SK-N-SH (cell line): ENCODE results near the gene BCR. TPM values are rescaled to one million over a fixed set of nuclear protein-coding genes. Genes with fewer than 3 reads are reported as not detected.

ENCODE experiments used
- CTCF ChIA-PET: fragments of 300-600, 350-600 bp; formaldehyde crosslinking; extraction: SDS; loops from one replicate; lab custom pipeline; 2021; lab: Yijun Ruan, JAX
- POLR2A ChIA-PET: fragments of 350-600 bp; sonication (Branson Sonifier 250); formaldehyde crosslinking; extraction: SDS; loops from one replicate; lab custom pipeline; 2020; ENCODE audit warnings: antibody characterized with exemption, inconsistent platforms; lab: Yijun Ruan, JAX
- DNase-seq: peaks from one replicate; pipeline ENCODE4 v3.0.0; 2012
- H2AFZ ChIP-seq: fragments of 200-600 bp; sonication (generic); 2 replicates; pipeline ENCODE4 v1.8.1; 2016; ENCODE audit warnings: antibody characterized with exemption, mild to moderate bottlenecking, low read depth
- H3F3A ChIP-seq: fragments of 200-600 bp; sonication (generic); replicated peaks from 2 replicates; pipeline ENCODE3; 2016; ENCODE audit warnings: antibody characterized with exemption, mild to moderate bottlenecking; ENCODE audit not compliant: insufficient read depth
- H3K27ac ChIP-seq, 2 experiments: fragments of 200-500 bp in 1 of 2; fragments of 200-600 bp in 1 of 2; sonication (Bioruptor generic) in 1 of 2; sonication (generic), shearing (Covaris generic) in 1 of 2; 2 replicates each; pipeline versions ENCODE4 v1.5.1 to v1.6.1; 2014 to 2016; ENCODE audit warnings: low read depth in 2 of 2, inconsistent platforms in 1 of 2, low read length in 1 of 2, mild to moderate bottlenecking in 1 of 2, mixed read lengths in 1 of 2
- H3K27me3 ChIP-seq: fragments of 200-600 bp; sonication (generic), shearing (Covaris generic); 2 replicates; pipeline ENCODE4 v1.6.1; 2016; ENCODE audit warnings: mixed run types; ENCODE audit not compliant: insufficient read depth
- H3K36me3 ChIP-seq, 2 experiments: fragments of 200-500 bp in 1 of 2; fragments of 200-600 bp in 1 of 2; sonication (Bioruptor generic) in 1 of 2; sonication (generic) in 1 of 2; replicated peaks in 1 of 2; 2 replicates each; pipeline versions ENCODE3 to v1.5.1; 2014 to 2016; ENCODE audit warnings: low read length in 1 of 2, mild to moderate bottlenecking in 1 of 2; ENCODE audit not compliant: insufficient read depth in 2 of 2, control insufficient read depth in 1 of 2
- H3K4me1 ChIP-seq, 2 experiments: fragments of 200-500 bp in 1 of 2; fragments of 200-600 bp in 1 of 2; sonication (Bioruptor generic) in 1 of 2; sonication (generic), shearing (Covaris generic) in 1 of 2; 2 replicates each; pipeline versions ENCODE4 v1.5.1 to v1.6.1; 2014 to 2016; ENCODE audit warnings: low read depth in 1 of 2, low read length in 1 of 2, mixed run types in 1 of 2; ENCODE audit not compliant: insufficient read depth in 2 of 2, control insufficient read depth in 1 of 2
- H3K4me2 ChIP-seq: fragments of 200-600 bp; sonication (generic), shearing (Covaris generic); 2 replicates; pipeline ENCODE4 v1.6.1; 2017; ENCODE audit warnings: mixed run types
- H3K4me3 ChIP-seq, 2 experiments: fragments of 200-500 bp in 1 of 2; fragments of 200-600 bp in 1 of 2; sonication (Bioruptor generic) in 1 of 2; sonication (generic), shearing (Covaris generic) in 1 of 2; 2 replicates each; pipeline versions ENCODE4 v1.5.1 to v1.8.1; 2014 to 2016; ENCODE audit warnings: low read depth in 2 of 2, inconsistent platforms in 1 of 2, low read length in 1 of 2, mild to moderate bottlenecking in 1 of 2, mixed read lengths in 1 of 2, moderate library complexity in 1 of 2
- H3K79me2 ChIP-seq: fragments of 200-600 bp; sonication (generic); 2 replicates; pipeline ENCODE4 v1.8.1; 2017; ENCODE audit warnings: mild to moderate bottlenecking; ENCODE audit not compliant: insufficient read depth
- H3K9ac ChIP-seq: fragments of 200-600 bp; sonication (generic); 2 replicates; pipeline ENCODE4 v1.6.1; 2017; ENCODE audit warnings: mixed run types
- H3K9me2 ChIP-seq: fragments of 200-600 bp; sonication (generic); 2 replicates; pipeline ENCODE4 v1.6.1; 2017; ENCODE audit warnings: mixed run types
- H3K9me3 ChIP-seq: fragments of 200-600 bp; sonication (generic); 2 replicates; pipeline ENCODE4 v1.6.1; 2017; ENCODE audit warnings: mixed run types, mild to moderate bottlenecking, moderate library complexity
- H4K20me1 ChIP-seq: fragments of 200-600 bp; sonication (generic); 2 replicates; pipeline ENCODE4 v1.6.1; 2017; ENCODE audit warnings: mild to moderate bottlenecking, mixed run types; ENCODE audit not compliant: insufficient read depth
- CHD2 ChIP-seq: fragments of 150-350 bp; IDR thresholded peaks from 2 replicates; pipeline ENCODE4 v1.6.1; 2018; ENCODE audit warnings: low read length; ENCODE audit not compliant: partially characterized antibody
- ELF1 ChIP-seq: IDR thresholded peaks from 2 replicates; pipeline ENCODE4 v1.4.0; 2012
- EP300 ChIP-seq, 2 experiments: IDR thresholded peaks; 2 replicates each; pipeline versions ENCODE4 v1.4.0 to v1.6.1; 2012; ENCODE audit warnings: borderline replicate concordance in 1 of 2, low read depth in 1 of 2, low read length in 1 of 2
- EZH2phosphoT487 ChIP-seq: fragments of 200-600 bp; sonication (generic); IDR thresholded peaks from 2 replicates; pipeline ENCODE4 v1.6.1; 2017; ENCODE audit warnings: low read depth, mixed run types, mild to moderate bottlenecking, antibody characterized with exemption, moderate library complexity, borderline replicate concordance
- GABPA ChIP-seq: IDR thresholded peaks from 2 replicates; pipeline ENCODE4 v1.4.0; 2012; ENCODE audit warnings: low read depth, mild to moderate bottlenecking
- GATA2 ChIP-seq: sonication (generic); formaldehyde crosslinking; IDR thresholded peaks from 2 replicates; pipeline ENCODE4 v1.5.0; 2020; ENCODE audit warnings: mild to moderate bottlenecking, missing genetic modification reagents
- JUND ChIP-seq: IDR thresholded peaks from 2 replicates; pipeline ENCODE4 v1.4.0; 2012
- MAX ChIP-seq: IDR thresholded peaks from 2 replicates; pipeline ENCODE4 v1.4.0; 2012; ENCODE audit warnings: low read depth
- MEF2A ChIP-seq: IDR thresholded peaks from 2 replicates; pipeline ENCODE4 v1.4.0; 2012; ENCODE audit warnings: low read depth, borderline replicate concordance
- NFIC ChIP-seq: IDR thresholded peaks from 2 replicates; pipeline ENCODE4 v1.4.0; 2012; ENCODE audit warnings: borderline replicate concordance
- NRF1 ChIP-seq: IDR thresholded peaks from 2 replicates; pipeline ENCODE4 v1.6.1; 2012; ENCODE audit warnings: low read depth, mild to moderate bottlenecking, low read length
- POLR2AphosphoS5 ChIP-seq: IDR thresholded peaks from 2 replicates; pipeline ENCODE4 v1.6.1; 2012; ENCODE audit warnings: low read depth, low read length
- RCOR1 ChIP-seq: fragments of 150-350 bp; IDR thresholded peaks from 2 replicates; pipeline ENCODE4 v1.6.1; 2017; ENCODE audit warnings: antibody characterized with exemption, low read length
- REST ChIP-seq: IDR thresholded peaks from 2 replicates; pipeline ENCODE4 v1.6.1; 2012; ENCODE audit warnings: mild to moderate bottlenecking, low read depth, low read length, moderate library complexity
- RFX5 ChIP-seq: IDR thresholded peaks from 2 replicates; pipeline ENCODE4 v1.6.1; 2012; ENCODE audit warnings: mild to moderate bottlenecking, improper control_type of control experiment, low read length
- SIN3A ChIP-seq: IDR thresholded peaks from 2 replicates; pipeline ENCODE4 v1.6.1; 2012; ENCODE audit warnings: low read depth, mild to moderate bottlenecking, low read length, moderate library complexity, borderline replicate concordance
- TCF12 ChIP-seq: IDR thresholded peaks from 2 replicates; pipeline ENCODE4 v1.4.0; 2012
- YY1 ChIP-seq: IDR thresholded peaks from 2 replicates; pipeline ENCODE4 v1.4.0; 2012; ENCODE audit warnings: low read depth, mild to moderate bottlenecking
- WGBS: methylation state at CpG from one replicate; pipeline ENCODE4 v1.1.6; 2017; ENCODE audit warnings: low lambda C conversion rate; 5-methylcytosine and 5-hydroxymethylcytosine counted together
- polyA plus RNA-seq, 3 experiments: library from polyadenylated mRNA; depleted of rRNA; stranded (reverse); fragments of >200 nt; gene quantifications; 2 replicates each; pipeline ENCODE4 v1.2.3, GENCODE V29; 2012

The BCR gene
- polyA plus RNA-seq, 1 of the 3 experiments (the other 2 are of a cell fraction), result 50.9 TPM

- no peak for DNase-seq
- no peak overlapping the region for H2AFZ ChIP-seq
- H3F3A ChIP-seq, result no peaks in the 10 kb centered on the region
- no peak overlapping the region for H3K4me3 ChIP-seq
- H4K20me1 ChIP-seq, result no peaks in the 10 kb centered on the region
- no peaks in the 10 kb centered on the region for H3K27me3 ChIP-seq
- peaks cover 0 to 27% of the 10 kb centered on the region in 2 experiments; a peak in 1 of 4 replicates for H3K4me1 ChIP-seq
- H3K4me2 ChIP-seq, result no peak overlapping the region
- POLR2A ChIA-PET, result no interaction called here
- no peak for TF ChIP-seq SIN3A
- H3K79me2 ChIP-seq, result no peaks in the 10 kb centered on the region
- no peak overlapping the region for H3K9ac ChIP-seq
- no peaks in the 10 kb centered on the region for H3K9me3 ChIP-seq
- peaks cover 0 to 57% of the 10 kb centered on the region in 2 experiments for H3K36me3 ChIP-seq
- H3K9me2 ChIP-seq, result no peaks in the 10 kb centered on the region
- WGBS, result 94% methylated on average over 5 of the region's 8 CpGs
- CTCF ChIA-PET, result interaction anchor here (1.0 to 7.4 kb wide), 8 partner anchors 9 to 311 kb away, joined by 3 to 64 read pairs (median 4); partner anchors contain the start of gene BCR
- no peak overlapping the region for H3K27ac ChIP-seq
These were observed 90.0 kb downstream of the BCR start for GRCh38 chr22:23270212-23270733.

- Histone ChIP-seq H2AFZ (no peak overlapping the region), H3K9me2 (no peaks in the 10 kb centered on the region), H3F3A (no peaks in the 10 kb centered on the region), H3K27me3 (no peaks in the 10 kb centered on the region), H3K4me1 (peaks cover 0 to 27% of the 10 kb centered on the region in 2 experiments; a peak in 1 of 4 replicates), H3K4me3 (no peak overlapping the region), H3K9ac (no peak overlapping the region), H4K20me1 (no peaks in the 10 kb centered on the region), H3K36me3 (peaks cover 0 to 56% of the 10 kb centered on the region in 2 experiments), H3K27ac (no peak overlapping the region), H3K9me3 (no peaks in the 10 kb centered on the region), H3K4me2 (no peak overlapping the region), H3K79me2 (no peaks in the 10 kb centered on the region)
- CTCF ChIA-PET, result interaction anchor here (0.6 to 7.4 kb wide), 10 partner anchors 10 to 312 kb away, joined by 3 to 64 read pairs (median 4); partner anchors contain the start of gene BCR
- no peak for TF ChIP-seq EP300 (IDR thresholded peaks at IDR 0.05; ENCODE audit: borderline replicate concordance in 1 of 2, low read depth in 1 of 2, low read length in 1 of 2)
- TF ChIP-seq JUND, result no peak
- TF ChIP-seq ELF1, result no peak
- no peak for TF ChIP-seq GABPA
- 92% methylated on average over 7 of the region's 12 CpGs for WGBS
- DNase-seq, result no peak
- POLR2A ChIA-PET, result no interaction called here
These were observed 90.7 kb downstream of the BCR start for GRCh38 chr22:23270798-23271596.

GRCh38 chr22:23271597-23271908, 91.2 kb downstream of the BCR start:
- no peaks in the 10 kb centered on the region for H3K27me3 ChIP-seq
- WGBS, result 100% methylated on average over 4 of the region's 4 CpGs
- H3K36me3 ChIP-seq, result peaks cover 0 to 56% of the 10 kb centered on the region in 2 experiments
- no peak overlapping the region for H3K9ac ChIP-seq
- no peak overlapping the region for H3K4me3 ChIP-seq
- no peaks in the 10 kb centered on the region for H3K9me3 ChIP-seq
- no peaks in the 10 kb centered on the region for H3K9me2 ChIP-seq
- DNase-seq, result no peak
- H4K20me1 ChIP-seq, result no peaks in the 10 kb centered on the region
- no peak overlapping the region for H3K4me2 ChIP-seq
- H3K4me1 ChIP-seq, result peaks cover 0 to 23% of the 10 kb centered on the region in 2 experiments; a peak in 1 of 4 replicates
- TF ChIP-seq RCOR1 (no peak), MEF2A (no peak), YY1 (no peak), NFIC (no peak), TCF12 (no peak), CHD2 (no peak), NRF1 (no peak), MAX (no peak), REST (no peak), RFX5 (no peak), POLR2AphosphoS5 (no peak), GATA2 (CRISPR knock-in tag) (no peak), EZH2phosphoT487 (no peak)
- TF ChIP-seq, all 33 proteins: peak for 0
- Histone ChIP-seq H3K79me2 (no peaks in the 10 kb centered on the region), H3K27ac (no peak overlapping the region), H3F3A (no peaks in the 10 kb centered on the region), H2AFZ (no peak overlapping the region)
- CTCF ChIA-PET, result interaction anchor here (0.9 to 7.4 kb wide), 6 partner anchors 10 to 312 kb away, joined by 3 to 64 read pairs (median 6); partner anchors contain the start of gene BCR
- POLR2A ChIA-PET, result no interaction called here
